Measurements from ENCODE around the gene KIF23. TPM values are rescaled to one million over a fixed set of nuclear protein-coding genes. Genes with fewer than 3 reads are reported as not detected.
A peak's percentile ranks its signal among the peaks of the same experiment; 100 is the strongest.

The KIF23 gene
- polyA plus RNA-seq, 3 donors: 33.9 to 39.0 (median 36.5) TPM

DNA sequence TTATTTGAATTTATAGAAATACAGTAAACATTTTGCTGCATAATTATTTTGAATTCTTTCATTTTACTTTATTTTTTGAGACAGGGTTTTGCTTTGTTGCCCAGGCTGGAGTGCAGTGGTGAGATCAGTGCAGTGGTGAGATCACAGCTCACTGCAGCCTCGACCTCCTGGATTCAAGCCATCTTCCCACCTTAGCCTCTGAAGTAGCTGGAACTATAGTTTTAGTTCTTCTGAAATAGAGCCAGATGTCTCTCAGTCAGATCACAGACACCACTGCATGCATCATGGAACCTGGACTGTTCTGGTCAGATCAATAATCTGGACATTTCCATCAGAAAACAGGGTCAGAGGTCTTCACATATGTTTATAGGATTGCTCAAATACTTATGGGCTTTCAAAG lies 46.3 kb downstream of the KIF23 start:
- no peak for DNase-seq (ENCODE audit: low read depth in 3 of 3, low spot score in 2 of 3)

DNA sequence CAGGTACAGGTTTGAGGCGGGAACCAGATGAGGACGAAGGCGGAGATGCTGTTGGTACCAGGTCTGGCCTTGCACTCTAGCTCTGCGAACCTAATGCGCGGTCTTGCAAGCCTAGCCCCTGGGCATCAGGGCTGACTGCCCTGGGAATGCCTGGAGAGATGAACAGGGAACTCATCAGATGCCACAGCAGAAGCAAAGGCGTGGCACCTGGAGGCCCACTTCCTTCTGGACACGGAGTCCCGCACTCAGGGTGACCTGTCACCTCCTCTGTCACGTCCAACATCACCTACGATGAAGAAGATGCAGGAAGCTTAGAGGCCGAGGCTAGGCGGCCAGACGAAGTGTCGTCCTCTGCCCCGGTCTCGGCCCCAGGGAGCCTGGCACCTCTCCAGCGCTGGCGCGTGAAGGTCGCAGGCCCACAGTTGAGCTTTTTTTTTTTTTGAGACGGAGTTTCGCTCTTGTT lies 47.9 kb downstream of the KIF23 start:
- DNase-seq (ENCODE audit: low read depth in 3 of 3, low spot score in 2 of 3): no peak

DNA sequence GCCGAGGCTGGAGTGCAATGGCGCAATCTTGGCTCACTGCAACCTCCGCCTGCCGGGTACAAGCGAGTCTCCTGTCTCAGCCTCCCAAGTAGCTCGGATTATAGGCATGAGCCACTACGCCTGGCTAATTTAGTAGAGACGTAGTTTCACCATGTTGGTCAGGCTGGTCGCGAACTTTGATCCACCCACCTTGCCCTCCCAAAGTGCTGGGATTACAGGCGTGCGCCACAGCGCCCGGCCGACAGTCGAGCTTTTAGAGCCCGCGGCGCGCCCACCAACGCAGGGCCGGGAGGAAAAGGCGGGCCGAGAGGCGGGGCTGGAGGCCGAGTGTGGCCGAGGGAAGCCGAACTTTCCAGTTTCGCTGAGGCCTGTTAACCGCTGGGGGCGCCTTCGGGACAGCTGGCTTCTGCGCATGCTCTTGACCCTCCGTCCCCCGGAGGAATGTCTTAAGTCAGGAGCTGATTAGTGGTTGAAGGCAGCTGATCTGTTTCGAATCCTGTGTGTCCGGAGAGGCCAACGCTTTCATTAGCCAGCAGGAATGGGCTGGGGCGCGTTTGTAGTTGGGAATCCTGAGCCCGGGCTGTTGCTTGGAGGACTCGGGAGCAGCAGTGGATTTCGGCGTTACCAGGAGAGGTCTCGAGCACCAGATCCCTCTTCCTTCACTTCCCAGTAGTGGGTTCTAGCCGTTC lies 48.5 kb downstream of the KIF23 start:
- DNase-seq (ENCODE audit: low read depth in 3 of 3, low spot score in 2 of 3): peak; percentile 95 to 96 (median 95)

DNA sequence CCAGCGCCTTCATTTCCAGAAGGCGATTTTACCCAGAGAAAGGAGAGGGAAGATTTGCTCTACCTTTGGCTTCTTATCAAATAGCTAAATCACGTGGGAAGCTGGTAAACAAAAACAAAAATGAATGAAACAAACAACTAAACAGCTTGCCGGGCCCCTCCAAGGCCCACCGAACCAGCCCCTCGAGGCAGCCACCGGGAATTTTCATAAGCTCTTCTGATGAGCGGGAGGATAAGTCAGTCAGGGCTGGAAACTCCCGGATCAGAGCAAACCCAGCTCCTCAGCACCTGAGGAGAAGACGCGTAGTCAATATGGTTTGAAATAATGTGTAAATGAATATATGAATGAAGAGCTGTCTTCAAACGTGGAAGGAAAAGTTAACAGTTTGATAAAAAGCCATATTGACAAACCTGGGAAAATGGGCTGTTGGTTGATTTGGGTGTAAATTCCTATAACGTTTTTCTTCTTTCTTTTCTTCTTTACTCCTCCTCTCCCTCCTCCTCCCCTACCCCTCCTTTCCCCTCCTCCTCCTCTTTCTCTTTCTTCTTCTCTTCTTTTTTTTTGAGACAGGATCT lies 49.1 kb downstream of the KIF23 start:
- DNase-seq (ENCODE audit: low read depth in 3 of 3, low spot score in 2 of 3): no peak

DNA sequence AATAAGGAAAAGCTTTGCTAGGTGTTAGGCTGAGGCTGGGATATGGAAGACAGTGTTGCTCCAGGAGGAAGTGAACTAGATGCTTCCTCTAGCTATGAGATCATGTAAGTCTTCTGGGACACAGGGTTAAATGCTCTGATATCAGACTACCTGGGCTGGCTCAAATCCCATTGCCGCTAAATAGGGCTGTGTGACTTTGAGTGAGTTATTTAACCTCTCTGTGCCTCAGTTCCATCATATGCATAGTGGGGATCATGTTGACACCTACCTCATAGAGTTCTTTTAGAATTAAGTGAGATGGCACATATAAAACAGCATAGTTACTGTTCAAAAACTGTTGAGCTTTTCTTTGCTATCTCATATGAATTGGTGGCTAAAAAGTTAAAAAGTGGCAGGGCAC lies 51.1 kb downstream of the KIF23 start:
- no peak for DNase-seq (ENCODE audit: low read depth in 3 of 3, low spot score in 2 of 3)

DNA sequence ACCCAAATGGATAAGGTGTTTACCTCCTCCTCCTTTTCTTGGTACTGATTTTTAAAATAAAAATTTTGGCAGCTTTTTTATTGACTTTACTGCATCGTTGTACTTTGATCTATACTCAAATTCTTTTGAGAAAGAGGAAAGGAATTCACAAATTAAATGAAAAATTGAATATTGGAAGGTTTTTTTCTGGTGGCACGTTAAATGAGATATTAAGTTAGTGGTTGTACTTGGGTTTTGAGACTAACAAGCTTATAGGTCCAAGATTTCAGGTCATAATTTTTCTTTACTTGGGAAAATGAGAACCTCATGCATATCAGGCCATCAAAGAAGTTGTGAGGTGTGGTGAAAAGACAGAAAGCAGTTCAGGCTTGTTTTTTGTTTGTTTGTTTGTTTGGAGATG lies 52.6 kb downstream of the KIF23 start:
- no peak for DNase-seq (ENCODE audit: low read depth in 3 of 3, low spot score in 2 of 3)

DNA sequence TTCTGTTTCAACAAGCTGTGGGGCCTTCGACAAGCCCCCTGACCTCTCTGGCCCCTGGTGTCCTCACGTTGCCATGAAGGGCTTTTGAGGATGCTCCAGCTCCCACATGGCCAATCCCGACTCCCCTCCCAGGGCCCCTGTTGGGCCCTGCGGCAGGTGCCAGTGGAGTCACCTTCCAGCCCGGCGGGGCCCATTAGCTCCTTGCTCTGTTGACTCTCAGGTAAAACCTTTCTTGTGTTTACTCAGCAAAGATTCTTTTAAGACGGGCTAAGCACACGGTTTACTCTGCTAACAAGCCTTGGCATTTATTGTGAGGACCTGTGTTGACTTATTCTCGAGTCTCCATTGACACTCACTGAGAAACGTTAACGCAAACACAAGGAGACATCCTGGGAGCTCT lies 53.5 kb downstream of the KIF23 start:
- DNase-seq (ENCODE audit: low read depth in 3 of 3, low spot score in 2 of 3): no peak

DNA sequence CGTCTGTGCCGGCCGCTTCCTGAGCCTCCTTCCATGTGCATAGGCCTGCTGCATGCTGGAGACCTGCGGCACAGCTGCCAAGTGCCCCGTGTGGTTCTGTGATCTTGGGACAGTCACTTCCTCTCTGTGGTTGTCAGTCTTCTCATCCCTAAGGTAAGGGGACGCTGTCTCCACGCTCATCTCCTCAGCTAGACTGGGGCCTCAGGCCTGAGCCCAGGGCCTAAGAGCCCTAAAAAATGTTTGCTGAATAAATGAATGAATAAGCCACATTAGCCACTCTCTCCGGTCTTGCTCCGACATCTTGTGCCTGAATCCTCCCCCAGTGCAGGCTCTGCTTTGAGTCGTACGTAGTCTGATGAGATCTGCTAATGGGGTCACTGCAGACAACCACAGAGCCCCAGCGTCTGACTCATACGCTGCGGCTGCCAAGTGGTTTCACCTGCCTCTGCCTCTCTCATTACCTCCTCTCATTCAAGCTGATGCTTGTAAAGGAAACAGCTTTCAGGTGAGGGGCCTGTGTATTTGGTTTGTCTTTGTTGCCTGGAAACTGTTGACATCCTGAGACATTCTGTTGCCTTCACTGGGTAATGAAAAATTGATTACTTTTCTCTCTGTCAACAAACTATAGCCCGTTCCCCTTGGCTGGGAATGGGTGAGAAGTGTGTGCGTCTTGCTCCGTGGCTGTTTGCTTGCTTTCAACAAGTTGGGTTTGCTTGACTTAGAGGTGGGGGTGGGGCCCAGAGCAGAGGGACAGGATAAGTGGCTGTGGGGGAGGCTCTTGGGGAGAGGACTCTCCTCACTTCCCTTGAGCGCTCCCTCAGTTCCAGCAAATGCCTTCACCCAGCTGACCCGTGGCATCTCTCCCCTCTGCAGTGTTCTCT lies 54.3 kb downstream of the KIF23 start:
- no peak for DNase-seq (ENCODE audit: low read depth in 3 of 3, low spot score in 2 of 3)

DNA sequence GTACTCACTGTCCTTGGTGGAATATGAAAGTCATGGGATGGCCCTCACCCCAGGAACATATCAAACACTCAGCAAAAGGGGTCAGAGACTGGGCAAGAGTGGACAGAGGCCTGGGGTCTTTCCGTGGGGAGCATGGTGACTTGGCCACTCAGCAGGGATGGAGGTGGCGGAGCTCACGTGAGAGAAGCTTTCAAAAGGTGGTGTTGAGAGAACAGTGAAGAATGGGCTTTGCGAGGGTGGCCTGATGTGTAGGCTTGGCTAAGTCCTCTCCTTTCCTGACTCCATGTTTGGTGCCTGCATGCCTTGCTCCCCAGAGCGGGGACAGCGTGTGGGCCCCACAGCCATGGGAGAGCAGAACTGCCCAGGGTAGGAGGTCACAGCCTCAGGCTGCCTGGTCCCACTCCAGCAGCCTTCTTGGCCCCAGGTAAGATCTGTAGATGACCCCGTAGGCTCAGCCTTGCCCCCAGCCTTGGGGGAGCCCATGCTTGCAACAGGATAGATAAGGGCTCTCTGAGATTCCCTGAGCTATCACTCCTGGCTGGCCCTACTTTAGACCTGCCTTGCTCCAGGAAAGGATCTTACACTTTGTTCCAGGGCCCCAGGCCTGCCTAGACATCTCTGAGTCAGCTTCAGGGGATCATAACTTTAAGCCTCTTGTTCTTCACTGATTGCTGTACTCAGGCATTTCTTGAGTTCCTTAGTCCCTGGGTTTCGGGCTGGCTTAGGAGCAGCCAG lies 55.5 kb downstream of the KIF23 start:
- DNase-seq (ENCODE audit: low read depth in 3 of 3, low spot score in 2 of 3): no peak

DNA sequence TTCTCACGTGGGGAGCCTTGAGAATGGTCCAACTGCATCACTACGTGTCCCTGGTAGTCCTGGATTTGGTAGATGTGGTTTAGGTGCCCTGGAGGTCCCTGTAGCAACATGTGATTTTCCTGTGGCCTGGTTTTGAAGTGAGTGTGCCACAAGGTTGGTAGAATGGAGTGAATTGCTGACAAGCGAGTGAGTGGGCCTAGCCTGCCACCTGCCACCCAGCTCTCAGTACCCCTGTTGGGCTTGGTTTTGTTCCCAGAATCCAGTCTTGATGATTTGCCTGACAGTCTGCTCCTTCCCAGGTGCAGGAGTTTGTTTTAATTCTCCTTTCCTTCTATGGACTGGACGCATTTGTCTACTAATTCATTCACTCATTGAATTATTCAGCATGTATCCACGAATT lies 57.9 kb downstream of the KIF23 start:
- DNase-seq (ENCODE audit: low read depth in 3 of 3, low spot score in 2 of 3): no peak

DNA sequence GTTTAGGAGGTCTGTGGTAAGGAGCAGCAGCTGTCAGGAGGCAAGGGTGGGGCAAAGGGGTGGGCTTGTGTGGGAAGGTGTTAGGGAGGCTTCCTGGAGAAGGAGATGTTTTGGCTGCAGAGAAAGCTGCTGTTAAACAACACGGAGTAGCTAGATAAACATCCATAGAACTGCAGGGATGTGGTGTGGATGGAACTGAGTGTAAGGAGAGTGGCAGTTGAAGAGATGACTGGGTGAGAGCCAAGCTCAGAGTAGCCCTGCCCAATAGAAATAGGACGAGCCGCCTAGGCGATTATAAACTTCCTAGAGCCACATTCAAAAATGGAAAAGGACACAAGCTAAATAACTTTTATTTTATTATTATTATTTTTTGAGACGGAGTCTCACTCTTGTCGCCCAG lies 58.4 kb downstream of the KIF23 start:
- DNase-seq (ENCODE audit: low read depth in 3 of 3, low spot score in 2 of 3): no peak

DNA sequence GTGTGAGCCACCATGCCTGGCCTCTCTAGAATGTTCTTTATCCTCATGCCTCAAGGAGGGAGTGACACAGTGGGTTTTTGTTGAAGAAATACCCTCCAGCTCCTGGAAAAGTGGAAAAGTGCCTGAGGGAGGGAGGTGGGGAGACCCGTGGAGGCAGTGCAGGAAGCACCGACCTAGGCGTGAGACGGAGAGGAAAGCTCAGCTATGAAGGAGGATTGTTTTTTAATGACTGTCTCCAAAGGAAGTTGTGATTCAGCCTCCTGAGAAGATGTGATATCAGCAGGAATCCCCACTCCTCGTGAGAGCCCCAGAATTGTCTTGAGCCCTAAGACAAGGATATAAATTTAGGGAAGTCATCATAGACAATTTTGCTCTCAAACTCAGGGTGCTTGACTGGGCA lies 60.1 kb downstream of the KIF23 start:
- DNase-seq (ENCODE audit: low read depth in 3 of 3, low spot score in 2 of 3): no peak

DNA sequence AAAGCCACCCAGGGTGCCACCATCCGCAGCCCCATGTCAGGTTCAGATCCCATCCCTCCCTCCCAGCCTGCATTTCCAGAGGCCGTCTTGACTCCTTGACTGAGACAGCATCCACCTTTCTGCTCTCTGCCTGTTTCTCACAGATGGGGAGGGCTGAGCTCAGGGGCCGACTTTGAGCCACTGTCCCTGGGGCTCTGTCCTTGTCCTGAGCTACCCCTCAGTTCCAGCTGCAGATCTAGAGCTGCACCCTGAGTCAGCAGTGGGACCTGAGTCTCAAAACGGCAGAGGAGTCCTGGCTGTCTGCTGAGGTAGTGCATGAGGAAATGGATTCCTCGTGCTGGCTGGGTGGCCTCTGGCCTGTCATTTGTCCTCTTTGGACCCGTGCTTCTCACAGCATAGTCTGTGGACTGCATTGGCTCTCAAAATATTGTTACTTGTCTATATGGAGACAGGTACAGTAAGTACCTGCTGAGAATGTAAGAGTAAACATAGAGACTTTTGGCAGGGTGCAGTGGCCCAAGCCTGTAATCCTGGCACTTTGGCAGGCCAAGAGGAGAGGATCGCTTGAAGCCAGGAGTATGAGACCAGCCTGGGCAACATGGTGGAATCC lies 60.8 kb downstream of the KIF23 start:
- no peak for DNase-seq (ENCODE audit: low read depth in 3 of 3, low spot score in 2 of 3)

DNA sequence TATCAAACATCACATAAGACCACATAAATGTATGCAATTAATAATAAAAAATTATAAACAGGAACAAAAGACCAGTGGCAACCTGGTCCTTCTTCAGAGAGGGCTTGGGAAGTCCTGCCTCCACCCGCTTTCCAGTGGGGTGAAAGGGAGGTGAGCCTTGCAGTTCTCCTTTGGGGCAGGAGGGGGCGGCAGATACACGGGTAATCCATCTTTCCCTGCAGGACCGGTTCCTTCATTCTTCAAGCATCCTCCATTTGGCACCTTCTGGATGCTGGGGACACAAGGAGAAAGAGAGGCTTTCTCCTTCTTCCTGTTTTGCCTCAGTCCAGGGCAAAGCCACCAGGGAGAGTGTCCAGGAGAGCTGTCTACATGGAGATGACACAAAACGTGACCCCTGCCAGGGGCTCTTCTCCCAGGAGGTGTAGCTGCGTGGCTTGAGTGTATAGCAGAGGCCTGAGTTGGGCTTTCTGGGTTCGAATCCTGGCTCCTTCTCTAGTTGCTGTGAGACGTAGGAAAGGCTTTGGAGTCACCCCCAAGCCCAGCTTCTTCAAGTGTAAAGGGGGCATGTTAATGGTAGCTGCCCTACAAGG lies 61.7 kb downstream of the KIF23 start:
- DNase-seq (ENCODE audit: low read depth in 3 of 3, low spot score in 2 of 3): no peak

DNA sequence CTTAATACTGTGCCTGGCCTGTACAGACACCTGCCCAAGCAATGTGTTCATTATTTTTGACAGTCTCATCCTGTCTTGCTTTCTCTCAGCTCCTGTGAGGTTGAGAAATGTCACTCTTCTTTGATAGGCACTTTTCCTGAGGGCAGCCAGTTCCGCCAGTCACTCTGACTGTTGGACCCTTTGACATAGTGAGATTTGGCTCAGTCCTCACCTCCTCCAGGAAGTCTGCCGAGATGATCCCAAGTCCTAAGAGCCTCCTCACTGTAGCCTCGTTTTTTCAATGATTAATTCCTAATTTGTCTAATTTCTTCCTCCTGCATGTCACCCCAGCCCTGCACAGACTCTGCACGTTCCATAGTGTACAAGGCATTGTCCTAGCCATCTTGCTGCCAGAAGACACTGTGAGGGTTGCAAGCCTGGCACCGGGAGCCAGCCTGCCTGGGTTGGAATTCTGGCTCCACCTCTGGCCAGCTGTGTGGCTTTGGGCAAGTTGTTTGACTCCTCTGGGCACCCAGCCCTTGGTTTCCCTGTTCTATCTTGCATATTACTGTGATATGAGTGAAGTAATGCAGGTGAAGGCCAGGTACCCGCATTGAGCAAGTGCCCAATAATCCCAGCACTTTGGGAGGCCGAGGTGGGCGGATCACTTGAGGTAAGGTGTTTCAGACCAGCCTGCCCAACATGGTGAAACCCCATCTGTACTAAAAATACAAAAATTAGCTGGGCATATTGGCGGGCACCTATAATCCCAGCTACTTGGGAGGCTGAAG lies 62.7 kb downstream of the KIF23 start:
- no peak for DNase-seq (ENCODE audit: low read depth in 3 of 3, low spot score in 2 of 3)

DNA sequence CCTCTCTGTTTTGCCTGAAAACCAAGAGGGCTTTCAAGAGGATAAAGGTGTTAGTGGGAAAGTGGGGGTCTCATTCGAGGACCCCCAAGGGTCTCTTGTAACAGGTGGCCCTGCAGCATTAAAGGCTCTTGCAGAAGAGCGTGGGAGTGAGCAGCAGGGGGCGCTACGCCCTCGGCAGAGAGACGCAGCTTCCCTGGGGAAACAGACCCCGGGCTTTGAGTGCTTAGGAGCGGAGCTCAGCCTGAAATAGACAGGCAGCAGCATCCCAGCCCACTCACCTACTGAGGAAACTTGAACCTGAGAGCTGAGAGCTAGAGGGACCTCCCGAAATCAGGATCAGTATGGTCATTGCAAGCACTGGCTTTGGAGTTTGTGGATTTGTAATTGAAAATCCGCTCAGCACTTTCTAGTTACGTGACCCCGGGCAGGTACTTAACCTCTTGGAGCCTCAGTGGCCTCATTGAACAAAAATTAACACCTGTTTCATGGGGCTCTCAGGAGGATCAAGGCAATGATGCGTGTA lies 64.2 kb downstream of the KIF23 start:
- no peak for DNase-seq (ENCODE audit: low read depth in 3 of 3, low spot score in 2 of 3)

DNA sequence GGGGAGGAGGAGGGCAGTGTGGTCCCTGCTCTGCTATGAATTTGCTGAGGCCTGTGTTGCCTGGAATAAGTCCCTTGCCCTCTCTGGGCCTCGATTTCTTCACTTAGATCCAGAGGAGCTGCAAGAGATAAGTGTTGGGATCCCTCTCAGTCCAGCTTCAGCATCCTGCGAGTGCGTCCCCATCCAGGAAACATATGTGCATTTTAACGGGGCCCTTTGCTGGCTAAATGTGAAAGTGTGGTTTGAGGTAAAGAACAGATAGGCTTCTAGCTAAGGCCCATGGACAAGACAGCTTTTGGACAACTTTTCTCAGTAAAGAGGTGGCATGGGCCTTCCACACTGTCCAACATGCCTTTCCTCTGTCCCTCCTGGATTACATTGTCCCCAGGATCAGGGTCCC lies 64.9 kb downstream of the KIF23 start:
- DNase-seq (ENCODE audit: low read depth in 3 of 3, low spot score in 2 of 3): no peak

DNA sequence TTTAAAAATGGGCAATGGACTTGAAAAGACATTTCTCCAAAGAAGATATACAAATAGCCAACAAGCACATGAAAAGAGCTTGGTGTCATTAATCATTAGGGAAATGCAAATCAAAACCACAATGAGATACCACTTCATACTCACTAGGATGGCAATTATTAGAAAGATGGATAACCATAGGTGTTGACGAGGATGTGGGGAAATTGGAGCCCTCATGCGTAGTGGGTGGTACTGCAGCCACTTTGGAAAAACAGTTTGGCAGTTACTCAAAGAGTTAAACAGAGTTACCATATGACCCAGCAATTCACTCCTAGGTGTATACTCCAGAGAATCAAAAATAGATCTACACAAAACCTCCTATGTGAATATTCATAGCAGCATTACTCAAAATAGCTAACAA lies 65.8 kb downstream of the KIF23 start:
- DNase-seq (ENCODE audit: low read depth in 3 of 3, low spot score in 2 of 3): no peak

DNA sequence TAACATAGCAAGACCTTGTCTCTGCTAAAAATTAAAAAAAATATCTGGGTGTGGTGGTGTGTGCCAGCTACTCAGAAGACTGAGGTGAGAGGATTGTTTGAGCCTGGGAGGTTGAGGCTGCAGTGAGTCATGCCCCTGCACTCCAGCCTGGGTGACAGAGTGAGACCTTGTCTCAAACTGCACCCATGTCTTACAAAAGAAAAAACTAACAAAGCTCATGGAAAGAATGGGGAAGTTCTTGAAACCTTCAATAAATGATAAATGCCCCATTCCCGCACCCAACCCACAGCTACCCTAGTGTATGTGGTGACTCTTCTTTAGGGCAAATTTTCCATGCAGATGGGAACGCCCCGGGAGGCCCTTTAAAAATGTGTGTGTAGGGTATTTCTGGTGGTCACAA lies 66.8 kb downstream of the KIF23 start:
- DNase-seq (ENCODE audit: low read depth in 3 of 3, low spot score in 2 of 3): no peak
